Mammary epithelial cell (primary cell): Measurements from ENCODE around the gene NRL.

Source experiments
- EZH2 ChIP-seq: IDR thresholded peaks from 2 replicates; pipeline ENCODE4 v1.6.1; 2012; ENCODE audit warnings: low read length, inconsistent platforms, borderline replicate concordance
- TF ChIP-seq, protein P1 (sequence below), 2 donors: IDR thresholded peaks in 1 of 2; conservative IDR thresholded peaks in 1 of 2; 2 replicates each; pipeline ENCODE4 v1.5.1; 2011 to 2012; ENCODE audit warnings: inconsistent platforms in 2 of 2, low read length in 2 of 2, mild to moderate bottlenecking in 2 of 2, control low read depth in 1 of 2, low read depth in 1 of 2; ENCODE audit not compliant: insufficient read depth in 1 of 2; ENCODE audit errors: extremely low read depth in 1 of 2

DNA sequence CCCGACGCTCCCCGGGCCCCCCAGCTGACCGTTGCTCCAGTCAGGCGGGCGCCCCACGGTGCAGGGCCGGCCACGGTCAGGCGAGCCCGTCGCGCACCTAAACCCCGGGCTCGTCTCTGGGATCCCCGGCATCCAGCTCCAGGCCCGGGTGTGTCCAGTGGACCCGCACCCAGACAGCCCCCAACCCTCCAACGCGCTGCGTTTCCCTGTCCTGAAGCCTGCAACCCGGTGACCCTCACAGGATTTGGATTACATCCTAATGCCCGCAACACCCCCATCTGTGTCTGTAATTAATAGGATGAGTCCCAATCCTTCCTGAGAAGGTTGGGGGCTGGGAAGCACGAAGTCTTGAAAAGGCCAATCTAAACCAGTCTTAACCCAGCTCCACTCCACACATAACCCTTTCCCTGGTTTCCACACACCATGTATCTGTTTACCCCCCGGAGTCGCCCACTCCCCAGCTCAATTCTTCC is 33.0 kb downstream of the NRL start:
- TF ChIP-seq, protein P1, sequence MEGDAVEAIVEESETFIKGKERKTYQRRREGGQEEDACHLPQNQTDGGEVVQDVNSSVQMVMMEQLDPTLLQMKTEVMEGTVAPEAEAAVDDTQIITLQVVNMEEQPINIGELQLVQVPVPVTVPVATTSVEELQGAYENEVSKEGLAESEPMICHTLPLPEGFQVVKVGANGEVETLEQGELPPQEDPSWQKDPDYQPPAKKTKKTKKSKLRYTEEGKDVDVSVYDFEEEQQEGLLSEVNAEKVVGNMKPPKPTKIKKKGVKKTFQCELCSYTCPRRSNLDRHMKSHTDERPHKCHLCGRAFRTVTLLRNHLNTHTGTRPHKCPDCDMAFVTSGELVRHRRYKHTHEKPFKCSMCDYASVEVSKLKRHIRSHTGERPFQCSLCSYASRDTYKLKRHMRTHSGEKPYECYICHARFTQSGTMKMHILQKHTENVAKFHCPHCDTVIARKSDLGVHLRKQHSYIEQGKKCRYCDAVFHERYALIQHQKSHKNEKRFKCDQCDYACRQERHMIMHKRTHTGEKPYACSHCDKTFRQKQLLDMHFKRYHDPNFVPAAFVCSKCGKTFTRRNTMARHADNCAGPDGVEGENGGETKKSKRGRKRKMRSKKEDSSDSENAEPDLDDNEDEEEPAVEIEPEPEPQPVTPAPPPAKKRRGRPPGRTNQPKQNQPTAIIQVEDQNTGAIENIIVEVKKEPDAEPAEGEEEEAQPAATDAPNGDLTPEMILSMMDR (conservative IDR thresholded peaks at IDR 0.05 in 1 of 2, IDR thresholded peaks at IDR 0.05 in 1 of 2; ENCODE audit: extremely low read depth in 1 of 2, insufficient read depth in 1 of 2, low read depth in 1 of 2, low read length in 2 of 2), result no peak
- TF ChIP-seq EZH2, result no peak
